Liver (tissue), 3 donors: ENCODE data around the gene EFHB.

Experiments
- ATF3 ChIP-seq: IDR thresholded peaks from 2 replicates; pipeline ENCODE4 v1.6.1; 2016; ENCODE audit warnings: antibody characterized with exemption
- CTCF ChIP-seq: fragments of 150-350 bp; IDR thresholded peaks from 2 replicates; pipeline ENCODE4 v1.5.1; 2017; ENCODE audit warnings: improper control_type of control experiment, low read depth, low read length; ENCODE audit not compliant: missing input control
- EGR1 ChIP-seq, 2 donors: IDR thresholded peaks; 2 replicates each; pipeline ENCODE4 v1.6.1; 2016 to 2018; ENCODE audit warnings: antibody characterized with exemption in 2 of 2, low read depth in 2 of 2
- HNF4G ChIP-seq: IDR thresholded peaks from 2 replicates; pipeline ENCODE4 v1.6.1; 2016; ENCODE audit warnings: antibody characterized with exemption
- JUND ChIP-seq, 2 donors: IDR thresholded peaks; 2 replicates each; pipeline ENCODE4 v1.6.1; 2016; ENCODE audit warnings: antibody characterized with exemption in 2 of 2
- MAX ChIP-seq: IDR thresholded peaks from 2 replicates; pipeline ENCODE4 v1.6.1; 2016; ENCODE audit warnings: antibody characterized with exemption
- RAD21 ChIP-seq, 2 donors: IDR thresholded peaks; 2 replicates each; pipeline ENCODE4 v1.6.1; 2016; ENCODE audit warnings: antibody characterized with exemption in 2 of 2, mild to moderate bottlenecking in 2 of 2
- REST ChIP-seq: IDR thresholded peaks from 2 replicates; pipeline ENCODE4 v1.6.1; 2016; ENCODE audit warnings: antibody characterized with exemption, mild to moderate bottlenecking
- RXRA ChIP-seq, 2 donors: IDR thresholded peaks; 2 replicates each; pipeline ENCODE4 v1.6.1; 2017 to 2018; ENCODE audit warnings: antibody characterized with exemption in 2 of 2, mild to moderate bottlenecking in 1 of 2
- SP1 ChIP-seq: IDR thresholded peaks from 2 replicates; pipeline ENCODE4 v1.6.1; 2018; ENCODE audit warnings: antibody characterized with exemption, mild to moderate bottlenecking
- TAF1 ChIP-seq: conservative IDR thresholded peaks from 2 replicates; pipeline ENCODE4 v1.6.1; 2016; ENCODE audit warnings: antibody characterized with exemption, mild to moderate bottlenecking
- YY1 ChIP-seq: IDR thresholded peaks from 2 replicates; pipeline ENCODE4 v1.6.1; 2016; ENCODE audit warnings: antibody characterized with exemption, mild to moderate bottlenecking
- donor health status: healthy.
- donor health status: healthy.

- no peak for TF ChIP-seq TAF1
- no peak for TF ChIP-seq CTCF
- TF ChIP-seq REST, result no peak
- no peak for TF ChIP-seq MAX
- TF ChIP-seq HNF4G, result no peak
- TF ChIP-seq RXRA (IDR thresholded peaks at IDR 0.05), result no peak
- no peak for TF ChIP-seq JUND (IDR thresholded peaks at IDR 0.05)
- TF ChIP-seq EGR1 (IDR thresholded peaks at IDR 0.05; ENCODE audit: low read depth in 2 of 2), result no peak
- TF ChIP-seq YY1, result no peak
- TF ChIP-seq SP1, result no peak
- TF ChIP-seq ATF3, result no peak
- TF ChIP-seq RAD21 (IDR thresholded peaks at IDR 0.05), result no peak
These were observed 38.0 kb upstream of the EFHB start for GRCh38 chr3:19972054-19972453.
